ENCODE measurements around the gene XXYLT1.

The XXYLT1 gene

GRCh38 chr3:195036574-195036973, 234.4 kb downstream of the XXYLT1 start:
- no peak for DNase-seq

GRCh38 chr3:195036203-195036505, 234.8 kb downstream of the XXYLT1 start:
- DNase-seq, result no peak

- DNase-seq, result no peak
Measured at GRCh38 chr3:195035345-195036202, 235.4 kb downstream of the XXYLT1 start.

DNA sequence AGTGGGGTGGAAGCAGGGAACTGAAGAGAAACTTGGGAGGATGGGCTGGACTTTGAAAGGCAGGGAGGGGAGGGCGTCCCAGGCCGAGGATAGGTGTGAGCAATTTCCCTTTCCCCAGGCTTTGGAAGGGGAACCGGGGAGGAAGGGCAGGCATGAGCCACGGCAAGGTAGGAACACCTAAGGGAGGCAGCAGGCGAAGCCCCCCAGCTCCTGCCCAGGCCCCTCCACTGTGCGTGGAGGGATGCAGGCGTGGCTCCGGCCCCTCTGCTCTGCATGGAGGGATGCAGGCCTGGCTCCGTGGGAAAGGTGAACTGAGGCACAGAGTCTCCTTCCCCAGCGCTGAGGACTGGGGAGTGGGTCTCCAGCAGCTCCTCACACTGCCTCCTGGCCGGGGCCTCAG, 236.4 kb downstream of the XXYLT1 start:
- DNase-seq, result no peak

DNA sequence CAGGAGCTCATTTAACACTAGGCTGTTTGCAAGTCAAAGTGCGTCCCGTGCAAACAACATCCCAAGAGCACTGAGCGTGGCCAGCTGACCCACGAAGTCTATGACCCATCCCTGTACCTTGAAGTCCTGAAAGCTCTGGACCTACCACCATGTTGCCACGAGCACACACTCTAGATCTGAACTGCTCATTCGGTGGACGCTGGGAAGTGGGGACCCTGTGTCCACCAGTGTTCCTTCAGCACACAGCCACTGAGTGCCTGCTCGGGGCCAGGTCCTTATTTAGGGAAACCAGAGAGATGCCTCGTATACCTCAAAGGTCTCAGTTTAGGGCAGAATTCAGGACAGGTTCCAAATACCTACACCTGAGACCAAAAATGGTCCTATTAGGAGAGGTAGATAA, 236.9 kb downstream of the XXYLT1 start:
- no peak for DNase-seq

DNA sequence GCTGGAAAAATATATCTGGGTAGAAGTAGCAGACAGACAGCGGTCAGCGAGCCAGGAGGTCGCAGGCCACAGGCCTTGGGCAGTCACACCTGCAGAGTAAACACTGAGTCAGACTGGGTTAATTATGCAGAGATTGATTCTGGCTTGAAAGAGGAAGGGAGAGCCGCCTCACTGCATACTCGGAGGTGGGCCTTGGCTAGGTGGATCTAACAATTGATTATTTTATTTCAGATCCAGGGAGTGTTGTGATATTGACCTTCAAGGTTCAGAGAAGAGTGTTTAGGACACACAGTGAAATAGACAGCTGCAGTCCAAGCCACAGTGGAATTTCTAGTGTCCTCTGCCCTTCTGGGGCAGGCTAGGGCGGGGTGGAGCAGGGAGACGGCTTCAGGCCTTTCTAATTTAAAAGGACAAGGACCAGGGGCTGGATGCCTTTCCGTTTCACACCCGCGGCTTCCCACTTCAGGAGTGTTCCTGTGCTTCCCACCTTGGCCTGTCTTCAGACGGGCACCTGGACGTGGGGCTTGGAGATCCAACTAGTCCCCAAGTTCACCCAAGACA, 237.3 kb downstream of the XXYLT1 start:
- no peak for DNase-seq

DNA sequence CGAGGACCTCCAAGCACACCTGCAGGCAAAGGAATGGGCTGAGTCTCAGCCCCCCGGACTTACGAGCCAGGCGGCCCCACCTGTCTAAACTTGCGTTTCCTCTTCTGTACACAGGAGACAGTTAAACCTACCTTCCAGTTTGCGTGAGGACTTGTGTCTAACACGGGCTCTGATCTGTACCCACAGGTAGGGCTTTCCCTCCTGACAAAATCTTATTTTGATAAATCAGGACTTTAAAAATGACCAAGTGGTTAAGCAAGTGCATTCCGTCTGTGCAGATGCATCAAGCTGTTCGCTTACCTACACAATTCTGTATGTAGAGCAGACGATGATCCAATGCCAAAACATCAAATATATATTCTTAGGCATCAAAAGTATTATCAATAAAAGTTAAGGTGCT, 238.0 kb downstream of the XXYLT1 start:
- no peak for DNase-seq

GRCh38 chr3:195032106-195032759, 238.7 kb downstream of the XXYLT1 start:
- no peak for DNase-seq

DNA sequence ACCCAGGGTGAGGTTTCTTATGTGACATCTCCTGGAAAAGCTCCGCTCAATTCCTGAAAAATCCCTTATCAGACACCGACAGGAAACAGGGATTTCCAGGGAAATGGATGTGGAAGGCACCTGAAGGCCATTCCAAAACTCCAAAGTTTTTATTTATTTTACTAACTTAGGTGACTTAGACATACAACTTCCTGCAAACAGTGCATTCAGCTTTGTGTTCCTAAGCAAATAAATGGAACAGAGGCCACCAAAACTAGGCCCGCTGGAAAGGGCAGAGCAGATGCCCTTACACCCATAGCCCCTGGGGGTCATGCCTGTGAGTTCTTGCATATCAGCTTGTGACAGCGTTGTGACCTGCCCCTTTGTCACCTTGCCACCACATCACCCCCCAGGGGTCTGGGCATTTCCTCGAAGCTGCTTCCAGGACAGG, 239.4 kb downstream of the XXYLT1 start:
- DNase-seq, result no peak

DNA sequence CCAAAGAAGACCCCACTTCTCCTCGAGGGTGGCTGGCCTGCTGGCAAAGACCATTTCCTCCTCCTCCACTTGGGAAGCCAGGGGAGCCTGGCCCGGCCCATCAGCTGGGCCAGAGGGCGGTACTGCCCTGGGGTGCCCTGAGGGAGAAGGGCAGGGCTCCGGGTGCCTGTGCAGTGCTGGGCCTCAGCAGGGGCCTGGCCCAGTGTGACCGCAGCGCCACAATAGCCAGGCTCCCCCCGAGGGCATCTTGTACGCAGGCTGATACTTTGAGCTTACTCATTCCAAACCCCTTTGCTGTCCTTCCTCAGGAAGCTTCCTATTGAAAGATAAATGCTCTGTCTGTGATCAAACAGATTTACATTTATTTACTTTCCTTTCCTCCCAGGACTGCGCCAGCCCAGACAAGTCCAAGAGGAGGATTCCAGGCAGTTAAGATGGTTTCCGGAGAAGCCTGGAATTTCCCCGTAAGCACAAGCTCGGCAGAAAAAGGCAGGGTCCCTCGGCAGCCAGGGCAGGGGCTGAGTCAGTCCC, 240.1 kb downstream of the XXYLT1 start:
- DNase-seq, result peak; percentile 2

GRCh38 chr3:195028877-195029606, 241.9 kb downstream of the XXYLT1 start:
- no peak for DNase-seq

GRCh38 chr3:195025884-195026200, 245.1 kb downstream of the XXYLT1 start:
- DNase-seq, result no peak

DNA sequence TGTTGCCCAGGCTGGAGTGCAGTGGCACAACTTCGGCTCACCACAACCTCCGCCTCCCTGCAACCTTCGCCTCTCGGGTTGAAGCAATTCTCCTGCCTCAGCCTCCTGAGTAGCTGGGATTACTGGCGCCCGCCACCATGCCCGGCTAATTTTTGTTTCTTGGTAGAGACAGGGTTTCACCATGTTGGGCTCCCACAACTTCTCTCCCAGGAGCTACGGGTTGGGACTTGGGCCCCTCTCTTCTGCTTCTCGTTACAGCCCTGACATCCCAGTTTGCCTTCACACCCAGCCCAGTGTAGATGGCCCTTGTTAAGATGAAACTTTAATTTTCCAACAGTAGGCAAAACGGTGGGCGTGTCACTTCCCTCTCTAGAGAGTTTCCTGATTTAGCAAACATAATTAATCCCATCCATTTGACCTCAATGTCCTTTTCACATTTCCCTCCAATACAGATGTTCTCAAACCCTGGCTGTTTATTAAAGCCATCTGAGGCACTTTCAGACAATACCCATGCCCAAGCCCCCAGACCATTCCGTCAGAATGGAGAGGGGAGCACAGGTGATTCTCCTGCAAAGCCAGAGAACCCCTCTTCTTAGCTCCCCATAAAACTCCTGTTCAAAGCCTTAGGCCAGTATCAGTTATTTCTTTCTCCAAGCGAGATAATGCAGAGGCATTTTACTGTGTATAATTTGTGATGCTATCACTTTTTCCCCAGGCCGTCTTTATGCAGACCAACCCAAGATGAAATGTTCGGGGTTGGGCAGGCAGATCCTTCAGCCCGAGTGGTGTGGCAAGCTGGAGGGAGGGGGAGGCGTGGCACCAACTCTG, 245.7 kb downstream of the XXYLT1 start:
- DNase-seq, result no peak

GRCh38 chr3:195023989-195024388, 247.0 kb downstream of the XXYLT1 start:
- DNase-seq, result no peak

DNA sequence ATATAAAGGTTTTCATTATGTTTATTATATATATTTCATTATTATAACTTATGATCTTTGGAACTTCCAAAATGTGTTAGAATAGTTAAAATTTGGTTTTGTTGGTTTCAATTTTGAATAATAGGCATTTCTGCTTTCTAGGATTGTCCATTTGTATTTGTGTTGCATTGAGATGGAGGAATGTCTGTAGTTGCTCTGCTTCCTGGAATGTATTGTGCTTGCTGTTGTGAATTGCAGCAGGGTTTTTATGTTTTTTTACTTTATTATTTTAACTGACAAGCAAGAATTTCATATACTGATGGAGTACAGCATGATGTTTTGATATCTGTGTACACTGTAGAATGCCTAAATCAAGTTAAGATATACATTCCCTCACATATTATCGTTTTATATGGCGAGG, 247.4 kb downstream of the XXYLT1 start:
- no peak for DNase-seq

GRCh38 chr3:195021692-195022091, 249.3 kb downstream of the XXYLT1 start:
- no peak for DNase-seq

DNA sequence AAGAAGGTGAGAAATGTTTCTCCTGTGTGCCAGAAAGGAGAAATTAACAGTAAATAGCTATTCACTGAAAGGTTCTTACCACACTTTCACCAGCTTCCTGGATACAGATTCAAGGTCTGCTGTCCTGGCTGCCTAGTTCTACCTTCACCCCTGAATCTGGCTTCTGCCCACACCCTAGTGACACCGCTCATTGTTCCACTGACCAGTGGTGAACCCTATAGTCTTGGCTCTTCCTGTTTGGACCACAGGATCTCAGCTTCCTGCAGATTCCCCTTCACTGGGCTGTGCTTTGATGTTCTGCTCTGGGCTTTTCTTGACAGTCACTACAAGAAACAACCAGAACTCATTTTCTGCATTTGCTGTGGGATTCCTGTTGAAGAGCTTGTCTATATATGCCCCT, 250.0 kb downstream of the XXYLT1 start:
- no peak for DNase-seq

DNA sequence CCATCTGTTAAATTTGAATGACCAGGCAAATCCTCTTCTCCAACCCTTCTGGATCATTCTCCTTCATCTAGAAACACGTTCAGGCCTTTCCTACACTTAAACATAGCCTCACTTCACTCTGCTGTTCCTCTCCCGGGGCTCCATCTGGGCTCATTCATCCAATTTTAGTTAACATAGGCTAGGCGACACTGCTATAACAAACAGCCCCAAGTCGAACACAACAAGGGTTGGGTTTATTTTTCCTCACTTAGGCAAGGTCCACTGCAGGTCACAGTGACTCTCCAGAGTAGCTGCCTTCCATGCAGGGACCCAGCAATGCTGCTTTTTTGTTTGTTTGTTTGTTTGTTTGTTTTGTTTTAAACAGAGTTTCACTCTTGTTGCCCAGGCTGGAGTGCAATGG, 250.8 kb downstream of the XXYLT1 start:
- DNase-seq, result no peak

- DNase-seq, result no peak
Measured at GRCh38 chr3:195019335-195019734, 251.6 kb downstream of the XXYLT1 start.

Measured in NCI-H526 treated with DMSO at 0.1 percent for 48 hours (cell line).